HCT116 (cell line): ENCODE results near the gene HDAC5. TPM values are rescaled to one million over a fixed set of nuclear protein-coding genes. Genes with fewer than 3 reads are reported as not detected.

Experiments
- ATAC-seq: fragments of 200-7000 bp; cut with Tn5 transposase; 2 replicates; pipeline ENCODE4 v1.9.1; 2020; ENCODE audit warnings: mild to moderate bottlenecking, moderate library complexity
- BruUV-seq: library from RNA; stranded (reverse); fragments of 400-500 nt; replicated peaks from 2 replicates; lab custom pipeline; 2021; lab: Mats Ljungman, UMichigan
- CTCF ChIA-PET: fragments of 300-600 bp; sonication (Branson Sonifier 250); formaldehyde crosslinking; loops from one replicate; lab custom pipeline; 2021; ENCODE audit warnings: antibody characterized with exemption; lab: Charles Lee
- POLR2A ChIA-PET: fragments of 300-600, 350-600 bp; sonication (Branson Sonifier 250); formaldehyde crosslinking; loops from one replicate; lab custom pipeline; 2021; ENCODE audit warnings: antibody characterized with exemption; lab: Charles Lee
- RAD21 ChIA-PET, 2 experiments: fragments of 300-600 bp; sonication (Branson Sonifier 250); formaldehyde crosslinking; loops; one replicate each; lab custom pipeline; 2023; ENCODE audit warnings: low total read pairs in 2 of 2; ENCODE audit not compliant: uncharacterized antibody in 2 of 2, unreplicated experiment in 2 of 2, low non-redundant PET in 1 of 2; lab: Charles Lee
- DNase-seq: peaks from one replicate; pipeline ENCODE4 v3.0.0-alpha.2; 2010; ENCODE audit warnings: low read depth, low spot score
- H2AFZ ChIP-seq: fragments of 200-600 bp; shearing (Covaris generic), sonication (generic); 2 replicates; pipeline ENCODE4 v1.6.1; 2017; ENCODE audit warnings: low read depth, mixed run types, mixed read lengths, antibody characterized with exemption, low read length; ENCODE audit not compliant: poor library complexity, severe bottlenecking
- H3K27ac ChIP-seq: 2 replicates; pipeline ENCODE4 v1.5.1; 2012; ENCODE audit warnings: low read depth, low read length
- H3K27me3 ChIP-seq: fragments of 200-600 bp; sonication (generic); 2 replicates; pipeline ENCODE4 v1.6.1; 2016; ENCODE audit warnings: mixed run types, low read length, mixed read lengths; ENCODE audit not compliant: insufficient read depth
- H3K36me3 ChIP-seq, 2 experiments: fragments of 200-500 bp in 1 of 2; fragments of 200-600 bp in 1 of 2; sonication (Bioruptor generic) in 1 of 2; sonication (generic) in 1 of 2; 2 replicates each; pipeline versions ENCODE4 v1.5.1 to v1.6.1; 2014 to 2016; ENCODE audit warnings: low read length in 2 of 2, inconsistent platforms in 1 of 2, mixed read lengths in 1 of 2, mixed run types in 1 of 2; ENCODE audit not compliant: insufficient read depth in 2 of 2, control insufficient read depth in 1 of 2
- H3K4me1 ChIP-seq, 2 experiments: fragments of 200-600 bp in 1 of 2; sonication (generic) in 1 of 2; 2 replicates each; pipeline versions ENCODE4 v1.5.1 to v1.6.1; 2012 to 2017; ENCODE audit warnings: low read length in 2 of 2, inconsistent platforms in 1 of 2, mild to moderate bottlenecking in 1 of 2, mixed read lengths in 1 of 2, mixed run types in 1 of 2, moderate library complexity in 1 of 2; ENCODE audit not compliant: insufficient read depth in 2 of 2, control insufficient read depth in 1 of 2
- H3K4me2 ChIP-seq: fragments of 200-600 bp; sonication (generic); 2 replicates; pipeline ENCODE4 v1.6.1; 2017; ENCODE audit warnings: mixed run types, low read length, mixed read lengths
- H3K4me3 ChIP-seq, 2 experiments: fragments of 200-600 bp in 1 of 2; sonication (generic) in 1 of 2; replicated peaks in 1 of 2; 2 replicates each; pipeline ENCODE4 v1.5.1; 2011 to 2016; ENCODE audit warnings: low read length in 2 of 2, control low read depth in 1 of 2, low read depth in 1 of 2, mild to moderate bottlenecking in 1 of 2, mixed read lengths in 1 of 2, mixed run types in 1 of 2
- H3K79me2 ChIP-seq: fragments of 200-600 bp; sonication (generic); 2 replicates; pipeline ENCODE4 v1.6.1; 2017; ENCODE audit warnings: mild to moderate bottlenecking, mixed run types, low read length, moderate library complexity, mixed read lengths; ENCODE audit not compliant: insufficient read depth
- H3K9ac ChIP-seq: fragments of 200-600 bp; sonication (generic); 2 replicates; pipeline ENCODE4 v1.6.1; 2016; ENCODE audit warnings: low read length, mixed read lengths
- H3K9me2 ChIP-seq: fragments of 200-600 bp; sonication (generic), shearing (Covaris generic); 2 replicates; pipeline ENCODE4 v1.6.1; 2017; ENCODE audit warnings: mixed run types, mild to moderate bottlenecking, moderate library complexity; ENCODE audit not compliant: insufficient read depth
- H3K9me3 ChIP-seq, 2 experiments: fragments of 200-500 bp in 1 of 2; fragments of 200-600 bp in 1 of 2; sonication (Bioruptor generic) in 1 of 2; sonication (generic) in 1 of 2; 2 replicates each; pipeline ENCODE4 v1.6.1; 2014 to 2017; ENCODE audit warnings: low read length in 2 of 2, mixed read lengths in 2 of 2, inconsistent platforms in 1 of 2, low read depth in 1 of 2, mild to moderate bottlenecking in 1 of 2, mixed run types in 1 of 2, moderate library complexity in 1 of 2; ENCODE audit not compliant: control insufficient read depth in 1 of 2, insufficient read depth in 1 of 2
- H4K20me1 ChIP-seq: fragments of 200-600 bp; sonication (generic), shearing (Covaris generic); 2 replicates; pipeline ENCODE4 v1.6.1; 2017; ENCODE audit warnings: mixed run types, mild to moderate bottlenecking, moderate library complexity; ENCODE audit not compliant: insufficient read depth
- EZH2 ChIP-seq: fragments of 200-600 bp; sonication (generic); IDR thresholded peaks from 2 replicates; pipeline ENCODE4 v1.6.1; 2017; ENCODE audit warnings: antibody characterized with exemption, mixed run types
- EZH2phosphoT487 ChIP-seq: fragments of 200-600 bp; IDR thresholded peaks from 2 replicates; pipeline ENCODE4 v1.6.1; 2018; ENCODE audit warnings: antibody characterized with exemption, borderline replicate concordance
- MAX ChIP-seq: IDR thresholded peaks from 2 replicates; pipeline ENCODE4 v1.6.1; 2012
- REST ChIP-seq: IDR thresholded peaks from 2 replicates; pipeline ENCODE4 v1.6.1; 2012; ENCODE audit warnings: low read depth
- TCF7L2 ChIP-seq: IDR thresholded peaks from 2 replicates; pipeline ENCODE4 v1.7.0; 2011; ENCODE audit warnings: borderline replicate concordance, inconsistent platforms; ENCODE audit not compliant: insufficient read depth, insufficient read length; ENCODE audit errors: extremely low read depth
- ZBTB33 ChIP-seq: IDR thresholded peaks from 2 replicates; pipeline ENCODE4 v1.6.1; 2011; ENCODE audit warnings: mild to moderate bottlenecking, low read length, moderate library complexity; ENCODE audit not compliant: insufficient replicate concordance; ENCODE audit errors: extremely low read depth
- ZNF274 ChIP-seq: fragments of 200-500 bp; sonication (Bioruptor generic); IDR thresholded peaks from 2 replicates; pipeline ENCODE4 v1.6.1; 2014; ENCODE audit warnings: mild to moderate bottlenecking, low read depth, low read length, inconsistent platforms
- intact Hi-C: fragments of 100-400 bp; cut with micrococcal nuclease; formaldehyde crosslinking; loops from 2 replicates; pipeline ENCODE4 v1.10.0; 2022
- total RNA-seq: library from RNA; stranded (reverse); gene quantifications from one replicate; pipeline ENCODE4 v1.2.1, GENCODE V29; 2021; ENCODE audit not compliant: unreplicated experiment

The HDAC5 gene
- total RNA-seq, 1 experiment from 2014 or later = 32.9 TPM

GRCh38 chr17:44164476-44164875 lies 41.0 kb upstream of the HDAC5 start:
- peaks cover 0 to 8% of the 10 kb centered on the region in 2 experiments; a peak in 2 of 4 replicates for H3K4me1 ChIP-seq
- no peak overlapping the region for H3K9ac ChIP-seq
- no peaks in the 10 kb centered on the region for H3K79me2 ChIP-seq
- H3K4me2 ChIP-seq = no peak overlapping the region
- intact Hi-C loops = no loop called here
- H3K27me3 ChIP-seq = no peaks in the 10 kb centered on the region
- no peak overlapping the region for H2AFZ ChIP-seq
- H3K4me3 ChIP-seq = no peak overlapping the region
- H3K36me3 ChIP-seq = peaks cover 3 to 4% of the 10 kb centered on the region in 2 experiments; a peak in 2 of 4 replicates
- H3K27ac ChIP-seq = no peak overlapping the region
- H3K9me2 ChIP-seq = no peaks in the 10 kb centered on the region
- no TSS peak for BruUV-seq
- H4K20me1 ChIP-seq = no peaks in the 10 kb centered on the region
- TF ChIP-seq ZBTB33 = no peak
- TF ChIP-seq MAX = no peak
- no peak for TF ChIP-seq EZH2
- no peak for TF ChIP-seq REST
- no peak for TF ChIP-seq ZNF274
- TF ChIP-seq EZH2phosphoT487 = no peak
- TF ChIP-seq TCF7L2 = no peak
- no peaks in the 10 kb centered on the region for H3K9me3 ChIP-seq
- ChIA-PET CTCF (no interaction called here), RAD21 (no interaction called here), POLR2A (no interaction called here)
- DNase-seq (no peak), ATAC-seq (no peak)
